GM19467 (cell line): ENCODE measurements around the gene KRTAP4-5.
"Not testable (repeated sequence)": the region's sequence is repeated elsewhere in the genome, so short reads cannot be mapped to it uniquely, and the experiment has no call there.

ENCODE experiments used
- ATAC-seq: cut with Tn5 transposase; IDR thresholded peaks from one replicate; pipeline ENCODE4 v1.9.1; 2021; ENCODE audit warnings: mild to moderate bottlenecking, moderate library complexity; ENCODE audit not compliant: unreplicated experiment

Gene KRTAP4-5

DNA sequence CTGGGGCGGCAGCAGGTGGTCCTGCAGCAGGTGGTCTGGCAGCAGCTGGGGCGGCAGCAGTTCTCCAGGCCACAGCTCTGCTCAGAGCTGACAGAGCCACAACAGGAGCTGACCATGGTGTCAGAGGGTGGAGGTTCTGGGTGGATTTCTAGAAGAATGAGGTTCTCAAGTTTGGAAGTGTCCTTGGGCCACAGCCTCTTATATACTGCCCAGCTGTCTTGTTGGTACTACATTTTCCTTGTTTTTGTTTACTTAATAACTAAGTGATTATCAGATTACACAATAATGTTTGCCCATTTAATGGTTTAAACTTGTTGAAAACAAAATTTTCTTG lies at the start of gene KRTAP4-5:
KRTAP4-5 (minus strand) TSS at position 174 of the 334 bp plus-strand sequence; CDS start at position 116, 58 bp downstream.
- no peak for ATAC-seq

DNA sequence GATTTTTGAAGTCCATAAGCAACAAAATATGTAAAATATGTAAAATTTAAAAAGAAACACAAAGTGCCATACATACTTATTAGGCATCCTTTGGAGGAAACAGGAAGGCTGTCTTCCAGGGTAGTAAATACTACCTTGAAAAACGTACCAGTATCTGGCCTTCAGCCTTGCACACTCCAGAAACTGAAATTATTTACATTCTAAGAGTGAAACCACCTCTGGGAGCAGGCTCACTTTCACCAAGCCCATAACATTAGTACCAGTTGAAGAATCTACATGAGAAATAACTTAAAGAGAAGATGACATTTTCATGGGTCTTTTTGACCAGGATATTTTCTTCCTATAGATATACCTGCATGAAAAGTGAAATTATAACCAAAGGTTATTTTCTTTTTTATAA lies 46.4 kb upstream of the KRTAP4-5 start:
- no peak for ATAC-seq

DNA sequence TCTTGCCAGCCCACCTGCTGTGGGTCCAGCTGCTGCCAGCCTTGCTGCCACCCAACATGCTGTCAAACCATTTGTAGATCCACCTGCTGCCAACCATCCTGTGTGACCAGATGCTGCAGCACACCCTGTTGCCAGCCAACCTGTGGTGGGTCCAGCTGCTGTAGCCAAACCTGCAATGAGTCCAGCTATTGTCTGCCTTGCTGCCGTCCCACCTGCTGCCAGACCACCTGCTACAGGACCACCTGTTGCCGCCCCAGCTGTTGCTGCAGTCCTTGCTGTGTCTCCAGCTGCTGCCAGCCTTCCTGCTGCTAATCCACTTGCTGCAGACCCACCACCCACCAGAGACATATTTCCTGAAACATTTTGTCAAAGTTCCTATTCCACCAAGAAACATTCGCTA lies 40.7 kb upstream of the KRTAP4-5 start:
- no peak for ATAC-seq

DNA sequence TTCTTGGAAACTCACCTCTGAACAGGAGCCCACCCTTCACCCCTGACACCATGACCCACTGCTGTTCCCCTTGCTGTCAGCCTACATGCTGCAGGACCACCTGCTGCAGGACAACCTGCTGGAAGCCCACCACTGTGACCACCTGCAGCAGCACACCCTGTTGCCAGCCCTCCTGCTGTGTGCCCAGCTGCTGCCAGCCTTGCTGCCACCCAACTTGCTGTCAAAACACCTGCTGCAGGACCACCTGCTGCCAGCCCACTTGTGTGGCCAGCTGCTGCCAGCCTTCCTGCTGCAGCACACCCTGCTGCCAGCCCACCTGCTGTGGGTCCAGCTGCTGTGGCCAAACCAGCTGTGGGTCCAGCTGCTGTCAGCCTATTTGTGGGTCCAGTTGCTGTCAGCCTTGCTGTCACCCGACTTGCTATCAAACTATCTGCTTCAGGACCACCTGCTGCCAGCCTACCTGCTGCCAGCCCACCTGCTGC lies 40.3 kb upstream of the KRTAP4-5 start, which contains the start of gene KRTAP9-1:
KRTAP9-1 (plus strand) TSS at position 51 of the 482 bp plus-strand sequence; CDS start at position 51, 0 bp downstream.
- ATAC-seq = not testable (repeated sequence)

DNA sequence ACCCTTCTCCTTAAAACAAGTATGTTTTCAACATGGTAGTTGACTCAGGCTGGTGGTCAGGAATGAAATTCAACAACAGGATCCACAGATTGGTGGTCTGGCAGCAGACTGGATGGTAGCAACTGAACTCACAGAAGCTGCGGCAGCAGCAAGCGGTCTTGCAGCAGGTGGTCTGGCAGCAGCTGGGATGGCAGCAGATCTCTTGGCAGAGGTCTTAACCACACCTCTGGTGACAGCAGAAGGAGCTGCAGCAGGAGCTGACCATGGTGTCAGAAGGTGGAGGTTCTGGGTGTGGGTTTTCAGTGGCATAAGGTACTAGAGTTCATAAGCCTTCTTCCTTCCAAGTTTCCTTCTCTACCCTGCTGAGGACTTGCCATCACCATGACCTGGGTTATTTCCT lies 37.2 kb upstream of the KRTAP4-5 start:
- ATAC-seq = no peak

DNA sequence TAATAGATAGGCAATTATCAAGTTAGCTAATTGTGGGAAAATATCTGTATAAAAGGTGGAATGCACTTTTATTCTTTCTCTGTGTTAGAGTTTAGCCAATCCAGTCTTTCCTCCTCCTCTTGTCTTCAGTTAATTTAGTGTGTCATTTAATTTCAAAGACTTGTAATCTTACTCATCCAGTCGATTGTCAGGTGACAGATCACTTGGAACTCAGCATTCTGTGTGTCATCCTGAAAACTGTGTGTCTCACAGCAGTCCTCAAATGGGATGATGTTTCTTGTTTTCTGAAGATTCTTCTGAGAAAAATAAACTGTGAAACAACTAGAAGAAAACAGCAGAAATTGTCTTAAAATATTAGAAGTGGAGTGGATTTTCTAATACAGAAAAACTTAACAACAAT lies 35.4 kb upstream of the KRTAP4-5 start:
- no peak for ATAC-seq

DNA sequence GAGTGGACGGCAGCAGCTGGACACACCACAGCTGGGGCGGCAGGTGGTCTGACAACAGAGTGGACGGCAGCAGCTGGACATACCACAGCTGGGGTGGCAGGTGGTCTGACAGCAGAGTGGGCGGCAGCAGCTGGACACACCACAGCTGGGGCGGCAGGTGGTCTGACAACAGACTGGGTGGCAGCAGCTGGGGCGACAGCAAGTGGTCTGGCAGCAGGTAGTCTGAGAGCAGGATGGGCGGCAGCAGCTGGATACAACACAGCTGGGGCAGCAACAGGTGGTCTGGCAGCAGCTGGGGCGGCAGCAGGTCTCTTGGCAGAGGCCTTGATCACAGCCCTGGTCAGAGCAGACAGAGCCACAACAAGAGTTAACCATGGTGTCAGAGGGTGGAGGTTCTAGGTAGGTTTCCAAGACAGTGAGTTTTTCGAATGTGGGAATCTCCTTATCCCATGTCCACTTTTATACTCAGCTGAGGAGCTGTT lies 34.9 kb upstream of the KRTAP4-5 start, which contains the start of gene KRTAP4-1:
KRTAP4-1 (minus strand) TSS at position 432 of the 482 bp plus-strand sequence; CDS start at position 375, 57 bp downstream.
- no peak for ATAC-seq

DNA sequence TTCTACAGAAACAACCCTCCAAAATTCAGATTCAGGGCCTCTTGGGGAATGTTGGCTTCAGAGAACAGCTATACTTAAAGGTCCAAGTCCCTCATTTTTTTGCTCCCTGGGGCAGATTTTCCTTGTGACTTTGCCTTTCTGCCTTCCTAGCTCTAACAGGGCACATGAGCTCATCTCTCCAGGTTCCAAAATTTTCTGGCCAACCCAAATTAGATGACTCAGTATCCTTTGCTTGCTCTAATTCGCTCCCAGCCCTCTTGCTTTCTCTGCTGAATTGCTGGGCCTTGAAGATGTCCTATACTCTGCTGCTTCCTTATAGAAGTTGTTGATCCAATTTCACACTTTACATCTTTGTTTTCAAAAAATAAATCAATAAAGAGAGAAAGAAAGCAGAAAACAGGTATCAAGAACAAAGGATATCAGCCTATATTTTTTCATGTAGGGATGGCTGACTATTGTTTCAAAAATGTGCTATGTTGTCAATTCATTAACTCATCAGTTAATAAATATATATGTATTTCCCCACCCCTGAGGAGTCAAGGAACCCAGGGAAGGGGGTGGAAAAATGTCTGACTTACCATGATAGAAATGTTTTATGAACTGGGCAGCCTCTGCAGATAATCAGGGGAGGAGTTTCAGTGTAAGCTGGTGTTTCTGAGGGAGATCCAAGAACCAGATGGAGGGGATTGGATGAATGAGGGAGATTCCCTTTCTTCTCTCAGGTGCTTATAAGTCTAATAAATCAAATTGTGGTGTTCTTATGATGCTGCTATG lies 29.4 kb upstream of the KRTAP4-5 start:
- no peak for ATAC-seq

DNA sequence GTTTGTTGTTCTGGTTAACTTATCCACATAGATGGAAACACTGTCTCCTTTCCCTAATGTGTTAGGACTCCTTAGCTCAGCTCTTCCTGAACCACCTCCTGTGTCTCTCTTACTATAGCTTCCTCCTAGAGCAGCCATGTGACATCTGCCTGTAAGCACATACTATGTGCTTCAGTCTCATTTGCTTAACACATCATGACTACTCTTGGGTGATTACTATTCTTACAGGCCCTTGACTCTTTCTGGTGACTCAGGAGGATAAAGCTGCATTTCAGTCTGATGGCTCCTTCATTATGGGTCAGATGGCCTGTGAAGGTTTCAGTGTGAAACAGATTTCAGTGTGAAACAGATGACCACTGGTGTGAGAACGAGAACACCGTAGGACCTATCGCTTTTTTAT lies 28.7 kb upstream of the KRTAP4-5 start:
- no peak for ATAC-seq

DNA sequence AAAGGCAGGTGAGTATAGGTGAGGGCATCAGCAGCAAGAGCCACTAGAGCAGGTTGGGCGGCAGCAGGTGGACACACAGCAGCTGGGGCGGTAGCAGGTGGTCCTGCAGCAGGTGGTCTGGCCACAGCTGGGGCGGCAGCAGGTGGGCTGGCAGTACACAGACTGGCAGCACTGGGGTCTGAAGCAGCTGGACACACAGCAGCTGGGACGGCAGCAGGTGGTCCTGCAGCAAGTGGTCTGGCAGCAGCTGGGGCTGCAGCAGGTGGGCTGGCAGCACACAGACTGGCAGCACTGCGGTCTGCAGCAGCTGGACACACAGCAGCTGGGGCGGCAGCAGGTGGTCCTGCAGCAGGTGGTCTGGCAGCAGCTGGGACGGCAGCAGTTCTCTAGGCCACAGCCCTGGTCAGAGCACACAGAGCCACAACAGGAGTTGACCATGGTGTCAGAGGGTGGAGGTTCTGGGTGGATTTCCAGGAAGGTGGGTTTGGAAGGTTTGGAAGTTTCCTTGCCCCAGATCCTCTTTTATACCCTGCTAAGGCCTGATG lies 28.2 kb upstream of the KRTAP4-5 start, which contains the start of gene KRTAP4-2:
KRTAP4-2 (minus strand) TSS at position 495 of the 545 bp plus-strand sequence; CDS start at position 438, 57 bp downstream.
- ATAC-seq = no peak

DNA sequence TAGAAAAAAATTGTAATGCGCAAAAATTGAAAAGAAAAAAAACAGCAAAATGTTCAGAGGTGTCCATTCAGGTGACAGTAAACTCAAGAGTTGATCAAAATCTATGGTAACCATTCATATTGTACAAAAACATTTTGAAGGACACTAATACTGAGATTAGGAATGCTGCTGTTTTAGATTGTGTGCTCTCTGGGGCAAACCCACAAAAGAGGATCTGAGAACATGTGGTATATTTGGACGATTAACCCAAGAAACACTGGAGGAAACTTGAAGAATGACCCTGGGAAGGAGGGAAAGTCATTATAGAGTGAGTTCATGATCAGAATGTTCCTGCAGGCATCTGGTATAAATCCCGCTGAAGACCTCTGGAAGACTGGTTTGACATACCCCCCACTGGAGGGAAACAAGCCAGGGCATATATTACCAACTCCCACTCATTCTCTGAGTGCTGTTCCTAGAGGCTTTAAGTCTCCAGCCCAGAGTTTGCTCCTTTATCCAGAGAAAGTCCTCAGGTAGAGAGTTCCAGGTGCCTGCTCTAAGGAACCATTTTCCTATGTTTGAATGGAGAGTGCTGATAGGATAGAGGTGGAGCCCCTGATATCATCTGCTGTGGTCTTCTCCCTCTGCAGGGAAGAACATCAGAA lies 27.2 kb upstream of the KRTAP4-5 start:
- ATAC-seq = no peak

DNA sequence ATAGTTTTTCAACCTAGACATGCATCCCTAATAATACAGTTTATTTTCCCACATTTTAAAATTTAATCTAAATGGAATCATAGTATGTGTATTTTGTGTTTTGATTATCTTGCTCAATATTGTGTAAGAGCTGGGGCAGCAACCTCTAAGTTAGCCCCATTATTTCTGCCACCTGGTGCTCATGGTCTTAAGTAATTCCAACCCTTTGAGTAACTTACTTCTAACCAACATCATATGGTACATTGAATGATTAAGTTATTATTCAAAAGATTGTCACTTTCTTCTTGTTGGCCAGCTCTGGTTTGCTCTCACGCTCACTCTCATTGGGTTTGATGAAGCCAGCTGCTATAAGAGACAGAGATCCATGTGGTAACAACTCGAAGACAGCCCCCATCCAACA lies 22.3 kb upstream of the KRTAP4-5 start:
- no peak for ATAC-seq

DNA sequence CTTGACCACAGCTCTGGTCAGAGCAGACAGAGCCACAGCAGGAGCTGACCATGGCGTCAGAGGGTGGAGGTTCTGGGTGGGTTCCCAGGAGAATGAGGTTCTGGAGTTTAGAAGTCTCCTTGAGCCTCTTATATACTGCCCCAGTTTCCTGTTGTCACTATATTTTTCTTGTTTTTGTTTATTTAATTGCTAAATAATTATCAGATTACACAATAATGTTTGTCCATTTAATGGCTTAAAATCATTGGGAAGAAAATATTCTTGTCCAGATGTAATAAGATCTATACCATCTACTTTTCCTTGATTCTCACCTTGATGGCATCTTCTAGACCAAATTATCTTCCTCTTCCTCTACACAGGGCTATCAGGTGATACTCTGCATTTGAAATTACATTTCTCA lies 18.5 kb upstream of the KRTAP4-5 start, which contains the start of gene KRTAP4-3:
KRTAP4-3 (minus strand) TSS at position 101 of the 400 bp plus-strand sequence; CDS start at position 52, 49 bp downstream.
- ATAC-seq = no peak

DNA sequence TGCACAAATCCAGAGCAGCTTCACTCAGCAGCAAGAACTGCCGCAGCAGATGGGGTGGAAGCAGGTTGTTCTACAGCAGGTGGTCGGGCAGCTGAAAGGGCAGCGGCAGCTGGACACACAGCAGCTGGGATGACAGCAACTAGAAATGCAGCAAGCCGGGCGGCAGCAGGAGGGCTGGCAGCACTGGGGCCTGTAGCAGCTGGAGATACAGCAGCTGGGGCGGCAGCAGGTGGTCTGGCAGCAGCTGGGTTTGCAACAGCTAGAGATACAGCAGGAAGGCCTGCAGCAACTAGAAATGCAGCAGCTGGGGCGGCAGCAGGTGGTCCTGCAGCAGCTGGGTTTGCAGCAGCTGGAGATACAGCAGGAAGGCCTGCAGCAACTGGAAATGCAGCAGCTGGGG lies 17.9 kb upstream of the KRTAP4-5 start:
- no peak for ATAC-seq

DNA sequence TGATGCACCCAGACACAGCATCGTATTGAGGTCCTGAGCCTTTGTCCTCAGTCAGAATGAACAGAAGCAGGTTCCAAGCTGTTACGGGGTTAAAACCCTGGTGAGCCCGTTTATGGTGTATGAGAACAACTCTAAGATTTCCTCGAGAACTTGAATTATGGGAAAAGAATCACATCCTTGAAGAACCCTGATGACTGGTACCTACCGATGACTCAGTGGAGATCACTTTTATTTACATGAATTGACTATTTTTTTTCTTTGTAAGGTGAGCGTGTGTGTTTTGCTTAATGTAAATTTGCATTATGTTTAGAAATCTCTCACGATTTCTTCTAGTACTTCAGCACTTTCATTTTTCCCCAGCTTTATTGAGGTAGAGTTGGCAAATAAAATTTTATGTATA lies 14.2 kb upstream of the KRTAP4-5 start:
- ATAC-seq = no peak

DNA sequence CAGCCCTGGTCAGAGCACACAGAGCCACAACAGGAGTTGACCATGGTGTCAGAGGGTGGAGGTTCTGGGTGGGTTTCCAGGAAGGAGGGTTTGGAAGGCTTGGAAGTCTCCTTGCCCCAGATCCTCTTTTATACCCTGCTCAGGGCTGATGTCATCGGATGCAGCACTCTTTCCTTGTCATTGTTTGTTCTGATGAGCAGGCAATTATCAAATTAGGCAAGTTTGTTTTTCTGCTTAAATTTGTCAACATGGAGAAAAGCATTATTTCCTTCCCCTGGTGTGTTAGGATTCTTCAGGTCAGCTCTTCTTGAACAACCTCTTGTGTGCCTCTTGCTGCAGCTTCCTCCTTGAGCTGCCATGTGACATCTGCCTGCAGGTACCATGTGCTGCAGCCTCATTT lies 11.0 kb upstream of the KRTAP4-5 start, which contains the start of gene KRTAP4-4:
KRTAP4-4 (minus strand) TSS at position 101 of the 400 bp plus-strand sequence; CDS start at position 44, 57 bp downstream.
- ATAC-seq = no peak

DNA sequence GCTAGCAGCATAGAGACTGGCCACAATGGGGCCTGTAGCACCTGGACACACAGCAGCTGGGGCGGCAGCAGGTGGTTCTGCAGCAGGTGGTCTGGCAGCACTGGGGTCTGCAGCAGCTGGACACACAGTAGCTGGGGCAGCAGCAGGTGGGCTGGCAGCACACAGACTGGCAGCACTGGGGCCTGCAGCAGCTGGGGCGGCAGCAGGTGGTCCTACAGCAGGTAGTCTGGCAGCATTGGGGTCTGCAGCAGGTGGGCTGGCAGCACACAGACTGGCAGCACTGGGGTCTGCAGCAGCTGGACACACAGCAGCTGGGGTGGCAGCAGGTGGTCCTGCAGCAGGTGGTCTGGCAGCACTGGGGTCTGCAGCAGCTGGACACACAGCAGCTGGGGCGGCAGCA lies 10.6 kb upstream of the KRTAP4-5 start:
- ATAC-seq = not testable (repeated sequence)

DNA sequence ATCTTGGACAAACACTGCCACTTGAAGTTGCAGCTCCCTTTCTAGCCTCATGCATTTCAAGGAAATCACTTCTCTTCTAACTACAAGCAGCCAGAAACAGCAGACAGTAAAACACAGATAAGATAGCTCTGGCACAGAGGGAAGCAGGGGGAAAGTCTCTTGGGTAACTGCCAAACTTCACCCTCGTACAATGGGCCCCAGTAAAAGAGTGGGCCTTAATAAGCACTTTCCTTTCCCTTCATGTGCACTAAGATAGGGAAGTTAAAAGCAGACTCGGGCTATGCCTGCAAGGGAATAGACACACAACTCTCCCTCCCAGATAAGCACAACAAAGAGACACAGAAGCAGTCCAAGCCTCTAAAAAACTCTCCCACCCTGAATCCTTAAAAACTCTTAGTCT lies 4.2 kb upstream of the KRTAP4-5 start:
- ATAC-seq = no peak

DNA sequence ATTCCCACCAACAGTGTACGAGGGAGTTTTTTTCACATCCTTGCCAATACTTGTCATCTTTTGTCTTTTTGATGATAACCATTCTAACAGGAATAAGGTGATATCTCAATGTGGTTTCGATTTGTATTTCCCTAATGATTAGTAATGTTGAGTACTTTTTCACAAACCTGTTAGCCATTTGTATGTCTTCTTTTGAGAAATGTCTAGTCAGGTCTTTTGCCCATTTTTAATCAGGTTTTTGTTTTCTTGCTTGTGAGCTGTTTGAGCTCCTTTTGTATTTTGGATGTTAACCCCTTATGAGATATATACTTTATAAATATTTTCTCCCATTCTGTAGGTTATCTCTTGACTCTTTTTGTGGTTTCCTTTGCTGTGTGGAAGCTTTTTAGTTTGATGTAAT lies 1.9 kb upstream of the KRTAP4-5 start:
- no peak for ATAC-seq

DNA sequence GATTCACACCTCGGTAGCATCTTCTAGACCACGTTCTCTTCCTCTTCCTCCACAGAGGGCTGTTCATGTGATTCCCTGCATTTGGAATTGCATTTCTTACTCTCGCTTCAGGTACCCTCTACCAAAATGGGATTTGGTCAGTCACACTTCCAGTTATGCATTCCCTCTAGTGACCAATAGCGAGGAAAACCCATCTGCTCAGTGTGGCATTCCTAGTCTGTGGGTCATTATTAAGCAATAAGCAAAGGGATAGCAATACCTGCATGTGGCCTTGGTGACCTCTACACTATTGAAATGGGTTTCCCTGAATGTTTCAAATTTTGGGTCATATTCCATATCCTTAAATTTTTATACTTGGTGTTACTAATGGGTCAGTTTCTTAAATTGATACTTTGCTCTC lies 401 bp upstream of the KRTAP4-5 start:
- no peak for ATAC-seq

DNA sequence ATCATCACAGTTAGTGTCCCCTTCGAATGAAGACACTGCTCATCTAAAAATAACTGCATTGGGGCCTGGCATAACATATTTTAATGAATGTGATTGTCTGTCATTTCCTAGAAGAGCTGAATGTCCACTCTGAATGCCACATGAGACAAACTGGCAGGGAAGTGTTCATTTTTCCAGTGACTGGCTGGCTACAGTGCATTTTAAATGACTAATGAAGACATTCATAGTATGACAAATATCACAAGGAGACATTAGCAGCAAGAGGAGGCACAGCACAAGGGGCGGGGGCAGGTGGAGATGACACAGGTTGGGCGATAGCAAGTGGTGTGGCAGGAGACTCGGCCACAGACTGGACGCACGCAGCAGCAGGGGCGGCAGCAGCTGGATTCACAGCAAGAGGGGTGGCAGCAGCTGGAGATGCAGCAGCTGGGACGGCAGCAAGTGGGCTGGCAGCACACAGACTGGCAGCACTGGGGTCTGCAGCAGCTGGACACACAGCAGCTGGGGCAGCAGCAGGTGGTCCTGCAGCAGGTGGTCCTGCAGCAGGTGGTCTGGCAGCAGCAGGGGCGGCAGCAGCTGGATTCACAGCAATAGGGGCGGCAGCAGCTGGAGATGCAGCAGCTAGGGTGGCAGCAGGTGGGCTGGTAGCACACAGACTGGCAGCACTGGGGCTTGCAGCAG lies 514 bp downstream of the KRTAP4-5 start:
- ATAC-seq = not testable (repeated sequence)
